G401 (cell line): ENCODE results near the gene PITRM1. TPM values are rescaled to one million over a fixed set of nuclear protein-coding genes. Genes with fewer than 3 reads are reported as not detected.
A peak's percentile ranks its signal among the peaks of the same experiment; 100 is the strongest.
"Not testable (repeated sequence)": the region's sequence is repeated elsewhere in the genome, so short reads cannot be mapped to it uniquely, and the experiment has no call there.

Experiments
- DNase-seq: peaks from one replicate; pipeline ENCODE4 v3.0.0-alpha.2; 2015; ENCODE audit warnings: low spot score
- in situ Hi-C: cut with HindIII; loops from 2 replicates; pipeline ENCODE4 v1.10.0; 2016; ENCODE audit warnings: low sequenced_read_pairs, mixed read lengths
- total RNA-seq: library from RNA; depleted of rRNA; stranded (reverse); fragments of >200 nt; shearing (Covaris generic); gene quantifications from 2 replicates; pipeline ENCODE4 v1.2.3, GENCODE V29; 2014

PITRM1 gene
- total RNA-seq, 1 experiment from 2014 or later: 79.6 TPM

GRCh38 chr10:3111621-3112163 lies 60.9 kb downstream of the PITRM1 start:
- in situ Hi-C loops: no loop called here
- no peak for DNase-seq

- in situ Hi-C loops: no loop called here
- DNase-seq: no peak
Measured at GRCh38 chr10:3110782-3111620, 61.6 kb downstream of the PITRM1 start.

- in situ Hi-C loops: no loop called here
- no peak for DNase-seq
Measured at GRCh38 chr10:3109633-3110032, 62.9 kb downstream of the PITRM1 start.

- in situ Hi-C loops: no loop called here
- no peak for DNase-seq
Measured at GRCh38 chr10:3109196-3109595, 63.4 kb downstream of the PITRM1 start.

- no peak for DNase-seq
- in situ Hi-C loops: no loop called here
Measured at GRCh38 chr10:3108575-3109105, 63.9 kb downstream of the PITRM1 start.

- in situ Hi-C loops: no loop called here
- DNase-seq: no peak
Measured at GRCh38 chr10:3108033-3108432, 64.5 kb downstream of the PITRM1 start.

- in situ Hi-C loops: no loop called here
- peak; percentile 68 for DNase-seq
Measured at GRCh38 chr10:3107426-3107961, 65.1 kb downstream of the PITRM1 start.

GRCh38 chr10:3106928-3107425 lies 65.6 kb downstream of the PITRM1 start:
- in situ Hi-C loops: no loop called here
- DNase-seq: no peak

GRCh38 chr10:3106328-3106727 lies 66.3 kb downstream of the PITRM1 start:
- in situ Hi-C loops, DNase-seq: not testable (repeated sequence)

GRCh38 chr10:3105905-3106304 lies 66.7 kb downstream of the PITRM1 start:
- DNase-seq: no peak
- in situ Hi-C loops: no loop called here

- in situ Hi-C loops: no loop called here
- no peak for DNase-seq
Measured at GRCh38 chr10:3105166-3105565, 67.4 kb downstream of the PITRM1 start.

- in situ Hi-C loops: no loop called here
- DNase-seq: peak; percentile 86
Measured at GRCh38 chr10:3104251-3104918, 68.2 kb downstream of the PITRM1 start.

- no peak for DNase-seq
- in situ Hi-C loops: no loop called here
Measured at GRCh38 chr10:3103646-3104045, 68.9 kb downstream of the PITRM1 start.

GRCh38 chr10:3102720-3103427 lies 69.7 kb downstream of the PITRM1 start:
- in situ Hi-C loops: no loop called here
- DNase-seq: peak; percentile 77

GRCh38 chr10:3100856-3101640 lies 71.5 kb downstream of the PITRM1 start:
- DNase-seq: peak; percentile 88
- in situ Hi-C loops: no loop called here

GRCh38 chr10:3100093-3100792 lies 72.3 kb downstream of the PITRM1 start:
- in situ Hi-C loops: no loop called here
- no peak for DNase-seq

GRCh38 chr10:3099291-3100092 lies 73.1 kb downstream of the PITRM1 start:
- in situ Hi-C loops: no loop called here

More at GRCh38 chr10:3099291-3100092, 73.1 kb downstream of the PITRM1 start:
- no peak for DNase-seq
